Tibial nerve (tissue), 4 donors: Measurements from ENCODE around the gene WNT2B. TPM values are rescaled to one million over a fixed set of nuclear protein-coding genes. Genes with fewer than 3 reads are reported as not detected.

Experiments
- DNase-seq, 2 donors: peaks; one replicate each; pipeline ENCODE4 v3.0.0-alpha.2; 2019; ENCODE audit warnings: low spot score in 2 of 2
- H3K27ac ChIP-seq, 4 donors: fragments of 200-600 bp; sonication (generic) in 3 of 4; one replicate each; pipeline ENCODE4 v1.5.1; 2017 to 2019; ENCODE audit warnings: mild to moderate bottlenecking in 1 of 4
- H3K27me3 ChIP-seq, 2 donors: fragments of 200-600 bp; sonication (generic) in 1 of 2; one replicate each; pipeline versions ENCODE4 v1.5.1 to v1.6.0; 2017 to 2019
- H3K36me3 ChIP-seq, 3 donors: fragments of 200-600 bp; sonication (generic); one replicate each; pipeline ENCODE4 v1.5.1; 2018 to 2019
- H3K4me1 ChIP-seq, 4 donors: fragments of 200-600 bp; sonication (generic) in 3 of 4; one replicate each; pipeline ENCODE4 v1.5.1; 2017 to 2019
- H3K4me3 ChIP-seq, 4 donors: fragments of 200-600 bp; sonication (generic) in 3 of 4; one replicate each; pipeline ENCODE4 v1.5.1; 2017 to 2019; ENCODE audit warnings: mild to moderate bottlenecking in 1 of 4, moderate library complexity in 1 of 4
- H3K9me3 ChIP-seq, 4 donors: fragments of 200-600 bp; sonication (generic) in 3 of 4; one replicate each; pipeline ENCODE4 v1.5.1; 2017 to 2019
- EP300 ChIP-seq, 2 donors: sonication (generic); formaldehyde crosslinking; IDR thresholded peaks; one replicate each; pipeline ENCODE4 v1.6.1; 2017; ENCODE audit warnings: antibody characterized with exemption in 2 of 2, mild to moderate bottlenecking in 1 of 2
- POLR2A ChIP-seq, 2 donors: fragments of 450-650 bp; IDR thresholded peaks; one replicate each; pipeline ENCODE4 v1.6.1; 2017; ENCODE audit warnings: antibody characterized with exemption in 2 of 2, mild to moderate bottlenecking in 2 of 2, moderate library complexity in 2 of 2
- WGBS, 2 donors: methylation state at CpG; one replicate each; pipeline ENCODE4 v1.1.5; 2018; 5-methylcytosine and 5-hydroxymethylcytosine counted together
- total RNA-seq, 4 donors: library from RNA; depleted of rRNA; stranded (reverse); fragments of >200 nt; gene quantifications; one replicate each; pipeline ENCODE4 v1.1.0, GENCODE V29; 2016
- TF ChIP-seq, protein P1 (sequence below), 5 experiments: fragments of 200-600 bp in 3 of 5; fragments of 450-650 bp in 2 of 5; sonication (generic) in 3 of 5; IDR thresholded peaks; one replicate each; pipeline ENCODE4 v1.5.1; 2016 to 2019; ENCODE audit warnings: antibody characterized with exemption in 5 of 5, mild to moderate bottlenecking in 3 of 5, moderate library complexity in 2 of 5

The WNT2B gene
- total RNA-seq, 4 donors from 2014 or later: 3.6 to 12.2 (median 9.7) TPM

GRCh38 chr1:112504661-112505399 lies 3.9 kb upstream of the WNT2B start:
- WGBS, 2 donors: 43 to 47% methylated on average over 6 of the region's 6 CpGs
- Histone ChIP-seq H3K27ac (peak overlapping the region in 2 of 4 donors; percentile 73 to 78), H3K36me3 (no peaks in the 10 kb centered on the region), H3K4me3 (no peak overlapping the region), H3K9me3 (no peaks in the 10 kb centered on the region), H3K27me3 (peaks cover 0 to 54% of the 10 kb centered on the region in 2 donors), H3K4me1 (peaks cover 0 to 55% (median 20%) of the 10 kb centered on the region in 4 donors)
- TF ChIP-seq, protein P1, sequence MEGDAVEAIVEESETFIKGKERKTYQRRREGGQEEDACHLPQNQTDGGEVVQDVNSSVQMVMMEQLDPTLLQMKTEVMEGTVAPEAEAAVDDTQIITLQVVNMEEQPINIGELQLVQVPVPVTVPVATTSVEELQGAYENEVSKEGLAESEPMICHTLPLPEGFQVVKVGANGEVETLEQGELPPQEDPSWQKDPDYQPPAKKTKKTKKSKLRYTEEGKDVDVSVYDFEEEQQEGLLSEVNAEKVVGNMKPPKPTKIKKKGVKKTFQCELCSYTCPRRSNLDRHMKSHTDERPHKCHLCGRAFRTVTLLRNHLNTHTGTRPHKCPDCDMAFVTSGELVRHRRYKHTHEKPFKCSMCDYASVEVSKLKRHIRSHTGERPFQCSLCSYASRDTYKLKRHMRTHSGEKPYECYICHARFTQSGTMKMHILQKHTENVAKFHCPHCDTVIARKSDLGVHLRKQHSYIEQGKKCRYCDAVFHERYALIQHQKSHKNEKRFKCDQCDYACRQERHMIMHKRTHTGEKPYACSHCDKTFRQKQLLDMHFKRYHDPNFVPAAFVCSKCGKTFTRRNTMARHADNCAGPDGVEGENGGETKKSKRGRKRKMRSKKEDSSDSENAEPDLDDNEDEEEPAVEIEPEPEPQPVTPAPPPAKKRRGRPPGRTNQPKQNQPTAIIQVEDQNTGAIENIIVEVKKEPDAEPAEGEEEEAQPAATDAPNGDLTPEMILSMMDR (IDR thresholded peaks at IDR 0.05): no peak
- TF ChIP-seq EP300 (IDR thresholded peaks at IDR 0.05): no peak
- TF ChIP-seq POLR2A (IDR thresholded peaks at IDR 0.05): no peak
- DNase-seq: no peak

GRCh38 chr1:112505400-112505785 lies 3.4 kb upstream of the WNT2B start:
- Histone ChIP-seq H3K36me3 (no peaks in the 10 kb centered on the region), H3K9me3 (no peaks in the 10 kb centered on the region), H3K4me1 (peaks cover 0 to 55% (median 20%) of the 10 kb centered on the region in 4 donors), H3K4me3 (no peak overlapping the region), H3K27ac (peak overlapping the region in 1 of 4 donors; percentile 78), H3K27me3 (peaks cover 0 to 56% of the 10 kb centered on the region in 2 donors)
- no peak for DNase-seq
- TF ChIP-seq, protein P1 (IDR thresholded peaks at IDR 0.05): no peak
- no peak for TF ChIP-seq EP300 (IDR thresholded peaks at IDR 0.05)
- TF ChIP-seq POLR2A (IDR thresholded peaks at IDR 0.05): no peak
- 58 to 63% methylated on average over 1 of the region's 1 CpG for WGBS, 2 donors

GRCh38 chr1:112505878-112506277 lies 2.9 kb upstream of the WNT2B start:
- H3K27ac ChIP-seq: peak overlapping the region in 1 of 4 donors; percentile 78
- 81 to 87% methylated on average over 3 of the region's 3 CpGs for WGBS, 2 donors
- peaks cover 0 to 56% of the 10 kb centered on the region in 2 donors for H3K27me3 ChIP-seq
- no peak for DNase-seq
- H3K36me3 ChIP-seq: no peaks in the 10 kb centered on the region
- H3K4me1 ChIP-seq: peaks cover 0 to 55% (median 20%) of the 10 kb centered on the region in 4 donors
- no peaks in the 10 kb centered on the region for H3K9me3 ChIP-seq
- H3K4me3 ChIP-seq: no peak overlapping the region
- TF ChIP-seq, protein P1 (IDR thresholded peaks at IDR 0.05): no peak
- TF ChIP-seq EP300 (IDR thresholded peaks at IDR 0.05) (no peak), POLR2A (IDR thresholded peaks at IDR 0.05) (no peak)

GRCh38 chr1:112506306-112506705 lies 2.5 kb upstream of the WNT2B start:
- Histone ChIP-seq H3K4me3 (no peak overlapping the region), H3K4me1 (peaks cover 0 to 55% (median 20%) of the 10 kb centered on the region in 4 donors), H3K27ac (no peak overlapping the region), H3K36me3 (no peaks in the 10 kb centered on the region), H3K9me3 (no peaks in the 10 kb centered on the region), H3K27me3 (peaks cover 0 to 56% of the 10 kb centered on the region in 2 donors)
- 75 to 83% methylated on average over 2 of the region's 2 CpGs for WGBS, 2 donors
- TF ChIP-seq POLR2A (IDR thresholded peaks at IDR 0.05) (no peak), EP300 (IDR thresholded peaks at IDR 0.05) (no peak)
- DNase-seq: no peak

- Histone ChIP-seq H3K36me3 (no peaks in the 10 kb centered on the region), H3K4me1 (peaks cover 0 to 51% (median 20%) of the 10 kb centered on the region in 4 donors), H3K27me3 (peaks cover 0 to 56% of the 10 kb centered on the region in 2 donors), H3K9me3 (no peaks in the 10 kb centered on the region), H3K27ac (no peak overlapping the region), H3K4me3 (no peak overlapping the region)
- no peak for DNase-seq
- 82% methylated on average over 8 of the region's 8 CpGs for WGBS, 2 donors
- TF ChIP-seq POLR2A (IDR thresholded peaks at IDR 0.05) (no peak), EP300 (IDR thresholded peaks at IDR 0.05) (no peak)
- TF ChIP-seq, protein P1 (IDR thresholded peaks at IDR 0.05): no peak
Observed at GRCh38 chr1:112506731-112507130, 2.0 kb upstream of the WNT2B start.
